ENCODE data around the gene PNMT. TPM values are rescaled to one million over a fixed set of nuclear protein-coding genes. Genes with fewer than 3 reads are reported as not detected.

The PNMT gene
- total RNA-seq, 1 donor from 2014 or later = 3.3 TPM

GRCh38 chr17:39622380-39623006 lies 45.8 kb upstream of the PNMT start:
- Mint-ChIP-seq H3K27ac (no peak overlapping the region), H3K4me1 (ENCODE audit: unreplicated experiment) (peaks cover 6% of the 10 kb centered on the region), H3K9me3 (no peaks in the 10 kb centered on the region), H3K27me3 (peaks cover 69% of the 10 kb centered on the region), H3K4me3 (no peak overlapping the region), H3K36me3 (no peaks in the 10 kb centered on the region)
- no peak for TF ChIP-seq CTCF (conservative IDR thresholded peaks at IDR 0.05)
- DNase-seq (ENCODE audit: extremely low spot score, unreplicated experiment) = no peak

GRCh38 chr17:39623356-39623950 lies 44.8 kb upstream of the PNMT start:
- no peaks in the 10 kb centered on the region for H3K9me3 Mint-ChIP-seq
- H3K27ac Mint-ChIP-seq = no peak overlapping the region
- H3K4me1 Mint-ChIP-seq (ENCODE audit: unreplicated experiment) = peaks cover 6% of the 10 kb centered on the region
- DNase-seq (ENCODE audit: extremely low spot score, unreplicated experiment) = peak; percentile 87
- peak; percentile 93 for TF ChIP-seq CTCF (conservative IDR thresholded peaks at IDR 0.05)
- H3K36me3 Mint-ChIP-seq = no peaks in the 10 kb centered on the region
- H3K27me3 Mint-ChIP-seq = peaks cover 71% of the 10 kb centered on the region
- no peak overlapping the region for H3K4me3 Mint-ChIP-seq

- TF ChIP-seq CTCF (conservative IDR thresholded peaks at IDR 0.05) = no peak
- Mint-ChIP-seq H3K4me1 (ENCODE audit: unreplicated experiment) (peaks cover 6% of the 10 kb centered on the region), H3K9me3 (no peaks in the 10 kb centered on the region), H3K4me3 (no peak overlapping the region), H3K27ac (no peak overlapping the region), H3K36me3 (no peaks in the 10 kb centered on the region), H3K27me3 (peaks cover 69% of the 10 kb centered on the region)
- no peak for DNase-seq (ENCODE audit: extremely low spot score, unreplicated experiment)
Measured at GRCh38 chr17:39624313-39624712, 43.9 kb upstream of the PNMT start.

- Mint-ChIP-seq H3K27me3 (peaks cover 64% of the 10 kb centered on the region), H3K9me3 (no peaks in the 10 kb centered on the region), H3K36me3 (no peaks in the 10 kb centered on the region), H3K4me1 (ENCODE audit: unreplicated experiment) (peaks cover 6% of the 10 kb centered on the region), H3K27ac (peak overlapping the region; percentile 21), H3K4me3 (peak overlapping the region; percentile 84)
- no peak for TF ChIP-seq CTCF (conservative IDR thresholded peaks at IDR 0.05)
- no peak for DNase-seq (ENCODE audit: extremely low spot score, unreplicated experiment)
Measured at GRCh38 chr17:39625198-39625785, 43.0 kb upstream of the PNMT start.

GRCh38 chr17:39626171-39627046 lies 41.8 kb upstream of the PNMT start, which contains the start of gene PPP1R1B:
Gene PPP1R1B, plus strand, starts transcription at chr17:39626952. Its CDS starts 441 bp downstream, at chr17:39627393.
- H3K9me3 Mint-ChIP-seq = no peaks in the 10 kb centered on the region

More at GRCh38 chr17:39626171-39627046, 41.8 kb upstream of the PNMT start, which contains the start of gene PPP1R1B:
- no peak within 1 kb of the TSS for H3K27ac Mint-ChIP-seq
- no peak for DNase-seq (ENCODE audit: extremely low spot score, unreplicated experiment)
- H3K36me3 Mint-ChIP-seq = no peaks in the 10 kb centered on the region
- TF ChIP-seq CTCF (conservative IDR thresholded peaks at IDR 0.05) = no peak
- H3K4me1 Mint-ChIP-seq (ENCODE audit: unreplicated experiment) = peaks cover 11% of the 10 kb centered on the region
- H3K4me3 Mint-ChIP-seq = peak within 1 kb of the TSS; percentile 84
- peaks cover 62% of the 10 kb centered on the region for H3K27me3 Mint-ChIP-seq
